ENCODE data around the gene ZNF385C. TPM values are rescaled to one million over a fixed set of nuclear protein-coding genes. Genes with fewer than 3 reads are reported as not detected.

ZNF385C gene
- total and polyA plus RNA-seq, 4 donors = 0.03 to 0.19 (median 0.06) TPM; not detected in 1

DNA sequence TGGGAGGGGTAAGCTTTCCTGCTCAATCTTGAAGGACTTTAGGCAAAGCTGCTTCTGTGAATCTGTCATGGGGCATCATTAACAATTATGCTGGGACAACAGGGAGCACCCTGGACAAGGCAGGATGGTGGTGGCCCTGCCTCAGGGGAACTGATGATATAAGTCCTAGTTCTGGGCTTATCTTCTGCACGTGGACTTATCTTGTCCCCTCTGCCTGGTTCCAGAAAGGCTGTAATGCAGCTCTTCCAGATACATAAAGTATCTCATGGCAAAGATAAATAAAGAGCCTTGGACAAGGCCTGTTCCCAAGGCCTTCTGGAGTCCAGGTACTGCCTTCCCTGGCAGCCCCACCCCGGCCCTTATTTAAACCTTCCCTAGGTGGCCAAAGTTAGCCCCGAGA, 6.0 kb upstream of the ZNF385C start:
- Histone ChIP-seq H3K27me3 (ENCODE audit: control insufficient read depth in 4 of 4, insufficient read depth in 4 of 4, low read length in 3 of 4) (no peaks in the 10 kb centered on the region), H3K36me3 (ENCODE audit: control insufficient read depth in 4 of 4, insufficient read depth in 3 of 4, low read depth in 1 of 4, low read length in 3 of 4) (peaks cover 7 to 30% (median 14%) of the 10 kb centered on the region in 4 donors), H3K9ac (ENCODE audit: low read depth in 1 of 2, low read length in 2 of 2) (no peak overlapping the region), H3K27ac (ENCODE audit: low read depth in 1 of 2, low read length in 2 of 2) (no peak overlapping the region), H3K4me1 (ENCODE audit: control insufficient read depth in 4 of 4, insufficient read depth in 4 of 4, low read length in 3 of 4) (peaks cover 0 to 8% (median 6%) of the 10 kb centered on the region in 4 donors), H3K4me3 (ENCODE audit: low read depth in 1 of 3, low read length in 3 of 3) (no peak overlapping the region), H3K9me3 (ENCODE audit: control insufficient read depth in 4 of 4, low read length in 3 of 4) (no peaks in the 10 kb centered on the region)
- no peak for DNase-seq (ENCODE audit: low spot score)
- TF ChIP-seq HNF4G (IDR thresholded peaks at IDR 0.05) = no peak
- no peak for TF ChIP-seq JUND (IDR thresholded peaks at IDR 0.05)
- no peak for TF ChIP-seq HNF4A (conservative IDR thresholded peaks at IDR 0.05)
- TF ChIP-seq RXRA (IDR thresholded peaks at IDR 0.05) = no peak
- no peak for TF ChIP-seq YY1 (IDR thresholded peaks at IDR 0.05)
- TF ChIP-seq, protein P1, sequence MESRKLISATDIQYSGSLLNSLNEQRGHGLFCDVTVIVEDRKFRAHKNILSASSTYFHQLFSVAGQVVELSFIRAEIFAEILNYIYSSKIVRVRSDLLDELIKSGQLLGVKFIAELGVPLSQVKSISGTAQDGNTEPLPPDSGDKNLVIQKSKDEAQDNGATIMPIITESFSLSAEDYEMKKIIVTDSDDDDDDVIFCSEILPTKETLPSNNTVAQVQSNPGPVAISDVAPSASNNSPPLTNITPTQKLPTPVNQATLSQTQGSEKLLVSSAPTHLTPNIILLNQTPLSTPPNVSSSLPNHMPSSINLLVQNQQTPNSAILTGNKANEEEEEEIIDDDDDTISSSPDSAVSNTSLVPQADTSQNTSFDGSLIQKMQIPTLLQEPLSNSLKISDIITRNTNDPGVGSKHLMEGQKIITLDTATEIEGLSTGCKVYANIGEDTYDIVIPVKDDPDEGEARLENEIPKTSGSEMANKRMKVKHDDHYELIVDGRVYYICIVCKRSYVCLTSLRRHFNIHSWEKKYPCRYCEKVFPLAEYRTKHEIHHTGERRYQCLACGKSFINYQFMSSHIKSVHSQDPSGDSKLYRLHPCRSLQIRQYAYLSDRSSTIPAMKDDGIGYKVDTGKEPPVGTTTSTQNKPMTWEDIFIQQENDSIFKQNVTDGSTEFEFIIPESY (IDR thresholded peaks at IDR 0.05) = no peak
- TF ChIP-seq, protein P2, sequence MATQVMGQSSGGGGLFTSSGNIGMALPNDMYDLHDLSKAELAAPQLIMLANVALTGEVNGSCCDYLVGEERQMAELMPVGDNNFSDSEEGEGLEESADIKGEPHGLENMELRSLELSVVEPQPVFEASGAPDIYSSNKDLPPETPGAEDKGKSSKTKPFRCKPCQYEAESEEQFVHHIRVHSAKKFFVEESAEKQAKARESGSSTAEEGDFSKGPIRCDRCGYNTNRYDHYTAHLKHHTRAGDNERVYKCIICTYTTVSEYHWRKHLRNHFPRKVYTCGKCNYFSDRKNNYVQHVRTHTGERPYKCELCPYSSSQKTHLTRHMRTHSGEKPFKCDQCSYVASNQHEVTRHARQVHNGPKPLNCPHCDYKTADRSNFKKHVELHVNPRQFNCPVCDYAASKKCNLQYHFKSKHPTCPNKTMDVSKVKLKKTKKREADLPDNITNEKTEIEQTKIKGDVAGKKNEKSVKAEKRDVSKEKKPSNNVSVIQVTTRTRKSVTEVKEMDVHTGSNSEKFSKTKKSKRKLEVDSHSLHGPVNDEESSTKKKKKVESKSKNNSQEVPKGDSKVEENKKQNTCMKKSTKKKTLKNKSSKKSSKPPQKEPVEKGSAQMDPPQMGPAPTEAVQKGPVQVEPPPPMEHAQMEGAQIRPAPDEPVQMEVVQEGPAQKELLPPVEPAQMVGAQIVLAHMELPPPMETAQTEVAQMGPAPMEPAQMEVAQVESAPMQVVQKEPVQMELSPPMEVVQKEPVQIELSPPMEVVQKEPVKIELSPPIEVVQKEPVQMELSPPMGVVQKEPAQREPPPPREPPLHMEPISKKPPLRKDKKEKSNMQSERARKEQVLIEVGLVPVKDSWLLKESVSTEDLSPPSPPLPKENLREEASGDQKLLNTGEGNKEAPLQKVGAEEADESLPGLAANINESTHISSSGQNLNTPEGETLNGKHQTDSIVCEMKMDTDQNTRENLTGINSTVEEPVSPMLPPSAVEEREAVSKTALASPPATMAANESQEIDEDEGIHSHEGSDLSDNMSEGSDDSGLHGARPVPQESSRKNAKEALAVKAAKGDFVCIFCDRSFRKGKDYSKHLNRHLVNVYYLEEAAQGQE (IDR thresholded peaks at IDR 0.05) = no peak
- TF ChIP-seq, protein P3, sequence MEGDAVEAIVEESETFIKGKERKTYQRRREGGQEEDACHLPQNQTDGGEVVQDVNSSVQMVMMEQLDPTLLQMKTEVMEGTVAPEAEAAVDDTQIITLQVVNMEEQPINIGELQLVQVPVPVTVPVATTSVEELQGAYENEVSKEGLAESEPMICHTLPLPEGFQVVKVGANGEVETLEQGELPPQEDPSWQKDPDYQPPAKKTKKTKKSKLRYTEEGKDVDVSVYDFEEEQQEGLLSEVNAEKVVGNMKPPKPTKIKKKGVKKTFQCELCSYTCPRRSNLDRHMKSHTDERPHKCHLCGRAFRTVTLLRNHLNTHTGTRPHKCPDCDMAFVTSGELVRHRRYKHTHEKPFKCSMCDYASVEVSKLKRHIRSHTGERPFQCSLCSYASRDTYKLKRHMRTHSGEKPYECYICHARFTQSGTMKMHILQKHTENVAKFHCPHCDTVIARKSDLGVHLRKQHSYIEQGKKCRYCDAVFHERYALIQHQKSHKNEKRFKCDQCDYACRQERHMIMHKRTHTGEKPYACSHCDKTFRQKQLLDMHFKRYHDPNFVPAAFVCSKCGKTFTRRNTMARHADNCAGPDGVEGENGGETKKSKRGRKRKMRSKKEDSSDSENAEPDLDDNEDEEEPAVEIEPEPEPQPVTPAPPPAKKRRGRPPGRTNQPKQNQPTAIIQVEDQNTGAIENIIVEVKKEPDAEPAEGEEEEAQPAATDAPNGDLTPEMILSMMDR (IDR thresholded peaks at IDR 0.05; ENCODE audit: low read depth, low read length, missing input control) = no peak
- TF ChIP-seq EGR1 (IDR thresholded peaks at IDR 0.05; ENCODE audit: low read depth in 2 of 2) = no peak
- TF ChIP-seq GABPA (IDR thresholded peaks at IDR 0.05 in 1 of 2, conservative IDR thresholded peaks at IDR 0.05 in 1 of 2) = no peak
- TF ChIP-seq, protein P4, sequence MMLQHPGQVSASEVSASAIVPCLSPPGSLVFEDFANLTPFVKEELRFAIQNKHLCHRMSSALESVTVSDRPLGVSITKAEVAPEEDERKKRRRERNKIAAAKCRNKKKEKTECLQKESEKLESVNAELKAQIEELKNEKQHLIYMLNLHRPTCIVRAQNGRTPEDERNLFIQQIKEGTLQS (IDR thresholded peaks at IDR 0.05) = no peak
- no peak for TF ChIP-seq SP1 (IDR thresholded peaks at IDR 0.05)
- no peak for TF ChIP-seq RAD21 (IDR thresholded peaks at IDR 0.05)
- no peak for TF ChIP-seq NR2F2 (IDR thresholded peaks at IDR 0.05)
- no peak for TF ChIP-seq FOXA2 (IDR thresholded peaks at IDR 0.05)
- no peak for TF ChIP-seq FOXA1 (IDR thresholded peaks at IDR 0.05)
- TF ChIP-seq TAF1 (conservative IDR thresholded peaks at IDR 0.05) = no peak
- TF ChIP-seq, protein P5, sequence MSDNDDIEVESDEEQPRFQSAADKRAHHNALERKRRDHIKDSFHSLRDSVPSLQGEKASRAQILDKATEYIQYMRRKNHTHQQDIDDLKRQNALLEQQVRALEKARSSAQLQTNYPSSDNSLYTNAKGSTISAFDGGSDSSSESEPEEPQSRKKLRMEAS (IDR thresholded peaks at IDR 0.05) = no peak
- WGBS = 92% methylated on average over 3 of the region's 3 CpGs
